WI38 (cell line): ENCODE results near the gene KRT80.
A peak's percentile ranks its signal among the peaks of the same experiment; 100 is the strongest.

Experiments
- H3K4me3 ChIP-seq: 2 replicates; pipeline ENCODE4 v1.5.1; 2011; ENCODE audit warnings: low read depth, mild to moderate bottlenecking, control low read depth, low read length
- TF ChIP-seq, protein P1 (sequence below): IDR thresholded peaks from 2 replicates; pipeline ENCODE4 v1.5.1; 2012; ENCODE audit warnings: low read depth, mild to moderate bottlenecking, control low read depth, low read length

The KRT80 gene

DNA sequence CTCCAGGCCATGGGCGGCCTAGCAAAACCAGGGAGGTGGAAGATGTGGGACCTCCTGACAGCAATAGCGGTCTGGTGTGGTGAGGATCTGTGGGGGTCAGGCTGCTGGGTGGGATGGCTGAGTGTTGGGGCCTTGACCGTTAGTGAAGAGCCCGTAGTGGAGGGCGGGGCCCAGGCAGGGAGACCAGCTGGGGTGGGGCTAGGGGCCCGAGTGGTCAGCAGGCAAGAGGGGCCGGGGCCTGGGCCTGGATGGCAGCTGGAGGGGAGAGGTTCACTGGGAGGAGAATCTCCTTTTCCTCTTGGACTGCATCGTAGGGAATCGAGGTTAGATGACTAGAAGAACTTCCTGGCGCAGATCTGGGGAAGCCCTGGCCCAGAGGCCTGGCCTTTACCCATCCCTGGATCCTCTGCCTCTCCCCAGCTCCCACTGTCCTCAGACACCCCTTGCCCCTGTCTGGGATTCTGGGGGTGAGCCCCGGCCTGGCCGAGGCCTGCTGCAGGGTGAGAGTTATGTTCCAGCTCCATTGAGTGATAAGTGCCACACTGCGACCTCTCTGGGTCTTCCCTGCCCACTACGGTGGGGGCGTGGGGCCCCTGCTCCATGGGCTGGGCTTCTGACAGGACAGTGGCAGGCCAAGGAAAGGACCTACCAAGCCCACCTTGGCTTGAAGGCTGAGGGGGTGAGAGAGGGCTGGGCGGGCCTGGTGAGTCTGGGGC is 47.1 kb downstream of the KRT80 start:
- TF ChIP-seq, protein P1, sequence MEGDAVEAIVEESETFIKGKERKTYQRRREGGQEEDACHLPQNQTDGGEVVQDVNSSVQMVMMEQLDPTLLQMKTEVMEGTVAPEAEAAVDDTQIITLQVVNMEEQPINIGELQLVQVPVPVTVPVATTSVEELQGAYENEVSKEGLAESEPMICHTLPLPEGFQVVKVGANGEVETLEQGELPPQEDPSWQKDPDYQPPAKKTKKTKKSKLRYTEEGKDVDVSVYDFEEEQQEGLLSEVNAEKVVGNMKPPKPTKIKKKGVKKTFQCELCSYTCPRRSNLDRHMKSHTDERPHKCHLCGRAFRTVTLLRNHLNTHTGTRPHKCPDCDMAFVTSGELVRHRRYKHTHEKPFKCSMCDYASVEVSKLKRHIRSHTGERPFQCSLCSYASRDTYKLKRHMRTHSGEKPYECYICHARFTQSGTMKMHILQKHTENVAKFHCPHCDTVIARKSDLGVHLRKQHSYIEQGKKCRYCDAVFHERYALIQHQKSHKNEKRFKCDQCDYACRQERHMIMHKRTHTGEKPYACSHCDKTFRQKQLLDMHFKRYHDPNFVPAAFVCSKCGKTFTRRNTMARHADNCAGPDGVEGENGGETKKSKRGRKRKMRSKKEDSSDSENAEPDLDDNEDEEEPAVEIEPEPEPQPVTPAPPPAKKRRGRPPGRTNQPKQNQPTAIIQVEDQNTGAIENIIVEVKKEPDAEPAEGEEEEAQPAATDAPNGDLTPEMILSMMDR = no peak
- H3K4me3 ChIP-seq = no peak overlapping the region

DNA sequence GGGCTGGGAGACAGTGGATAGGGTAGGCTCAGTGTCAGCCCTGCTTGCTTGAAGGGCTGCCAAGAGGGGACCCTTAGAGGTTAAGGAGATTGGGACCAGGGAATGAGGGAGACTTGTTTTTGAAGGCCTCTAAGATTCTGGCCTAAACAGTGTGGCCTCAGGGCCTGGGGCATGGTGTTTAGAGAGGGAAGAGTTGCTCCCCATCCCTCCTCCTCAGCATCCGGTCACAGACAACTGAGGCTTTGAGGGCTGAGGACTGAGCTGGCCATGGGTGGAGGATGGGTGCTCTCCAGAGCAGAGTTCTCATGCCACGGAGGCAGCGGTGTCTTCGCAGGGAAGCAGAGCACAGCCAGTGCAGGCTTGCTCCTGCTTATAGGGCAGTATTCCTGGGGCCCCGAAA is 49.4 kb downstream of the KRT80 start:
- TF ChIP-seq, protein P1 = no peak
- no peak overlapping the region for H3K4me3 ChIP-seq

DNA sequence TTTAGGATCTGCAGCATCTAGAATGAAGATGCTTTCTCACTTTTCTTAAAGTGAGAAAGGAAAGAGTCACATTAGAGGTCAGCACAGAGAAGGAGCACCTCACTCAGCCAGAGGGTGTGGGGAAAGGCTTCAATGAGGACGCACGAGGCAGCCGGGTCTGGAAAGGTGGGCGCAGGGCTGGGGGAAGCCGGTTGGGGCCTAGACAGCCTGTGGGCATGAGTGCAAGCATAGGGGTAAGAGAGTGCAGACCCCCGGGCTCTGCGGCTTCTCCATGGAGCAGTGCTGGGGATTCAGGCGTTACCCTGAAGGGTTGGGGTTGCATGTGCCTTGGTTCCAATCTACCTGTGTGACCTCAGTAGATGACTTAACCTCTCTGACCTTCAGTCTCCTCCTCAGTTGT is 49.9 kb downstream of the KRT80 start:
- TF ChIP-seq, protein P1 = no peak
- H3K4me3 ChIP-seq = no peak overlapping the region

DNA sequence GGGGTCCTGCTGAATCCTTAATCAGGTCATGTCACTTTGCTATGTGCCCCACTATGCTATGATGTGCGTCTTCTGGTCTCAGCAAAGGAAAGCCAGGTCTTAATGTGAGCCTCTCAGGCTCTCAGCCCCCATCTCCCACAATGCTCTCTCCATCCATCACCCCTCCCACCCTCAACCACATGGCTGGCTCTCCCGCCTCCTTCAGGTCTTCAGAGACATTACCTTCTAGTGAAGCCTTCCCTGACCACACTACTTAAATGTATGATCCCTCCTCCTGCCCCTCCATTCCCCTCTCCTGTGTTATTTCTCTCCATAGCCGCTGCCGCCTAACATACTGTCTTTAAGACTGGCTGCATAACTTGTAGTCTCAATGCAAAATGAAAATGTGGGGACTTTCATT is 50.5 kb downstream of the KRT80 start:
- TF ChIP-seq, protein P1 = no peak

DNA sequence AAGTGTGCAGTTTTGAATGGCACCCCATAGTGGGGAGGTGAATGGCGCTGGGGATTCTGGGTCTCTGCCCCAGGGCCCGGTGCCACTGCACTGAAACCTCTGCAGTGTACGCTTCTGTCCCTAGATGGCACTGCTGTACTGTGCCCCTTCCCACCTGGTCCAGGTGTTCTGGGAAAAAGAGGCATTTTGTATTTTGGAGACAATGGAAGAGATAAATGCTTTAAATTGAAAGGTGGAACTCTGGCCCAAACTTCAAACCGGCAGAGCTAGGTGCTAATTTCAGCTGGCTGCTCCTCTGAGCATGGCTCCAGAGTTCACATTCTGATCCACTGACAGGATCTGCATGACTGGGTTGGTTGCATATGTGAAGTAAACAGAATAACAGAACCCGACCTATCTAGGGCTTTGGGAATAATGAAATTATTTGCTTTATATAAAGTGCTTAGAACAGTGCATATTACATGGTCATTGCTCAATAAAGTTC is 52.2 kb downstream of the KRT80 start:
- no peak overlapping the region for H3K4me3 ChIP-seq
- TF ChIP-seq, protein P1 = peak; percentile 68

More for the DNA sequence above, 50.5 kb downstream of the KRT80 start:
- no peak overlapping the region for H3K4me3 ChIP-seq

DNA sequence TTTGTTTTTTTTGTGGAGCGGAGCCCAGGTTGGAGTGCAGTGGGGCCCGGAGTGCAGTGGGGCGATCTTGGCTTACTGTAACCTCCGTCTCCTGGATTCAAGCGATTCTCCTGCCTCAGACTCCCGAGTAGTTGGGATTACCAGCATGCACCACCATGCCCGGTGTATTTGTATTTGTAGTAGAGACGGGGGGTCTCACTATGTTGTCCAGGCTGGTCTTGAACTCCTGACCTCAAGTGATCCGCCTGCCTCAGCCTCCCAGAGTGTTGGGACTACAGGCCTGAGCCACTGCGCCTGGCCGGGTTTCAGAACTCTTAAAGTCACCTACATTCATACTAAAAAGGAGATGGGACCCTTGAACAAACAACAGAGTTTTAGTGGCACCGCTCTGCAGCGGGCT is 52.7 kb downstream of the KRT80 start:
- H3K4me3 ChIP-seq = no peak overlapping the region
- TF ChIP-seq, protein P1 = no peak

DNA sequence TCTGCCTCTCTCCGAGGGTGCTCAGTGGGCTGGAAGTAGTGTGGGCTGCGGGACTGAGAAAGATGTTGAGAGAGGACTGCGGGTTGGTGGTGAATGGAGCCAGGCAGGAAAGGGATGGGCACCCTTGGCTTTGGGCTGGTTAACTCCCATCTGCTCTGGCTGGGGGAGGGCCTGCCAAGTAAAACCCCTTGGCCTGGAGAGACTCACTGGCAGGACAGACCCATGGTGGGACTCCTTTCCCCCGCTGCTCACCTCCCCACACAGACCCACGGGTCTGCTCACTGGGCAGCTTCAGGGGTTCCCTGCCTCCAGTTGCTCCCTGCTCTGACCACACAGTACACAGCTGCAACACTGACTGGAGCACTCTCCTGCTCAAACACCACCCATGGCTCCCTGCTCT is 54.1 kb downstream of the KRT80 start:
- TF ChIP-seq, protein P1 = no peak
- H3K4me3 ChIP-seq = no peak overlapping the region
